Activated naive CD4-positive, alpha-beta T cell treated with anti-CD3 and anti-CD28 coated beads for 36 hours (primary cell): Measurements from ENCODE around the gene FUOM. TPM values are rescaled to one million over a fixed set of nuclear protein-coding genes. Genes with fewer than 3 reads are reported as not detected.

ENCODE experiments used
- CTCF ChIA-PET: fragments of 350-600 bp; sonication (Branson Sonifier 250); formaldehyde crosslinking; loops from one replicate; lab custom pipeline; 2021; ENCODE audit warnings: antibody characterized with exemption; lab: Charles Lee
- DNase-seq: peaks from one replicate; pipeline ENCODE4 v3.0.0-alpha.2; 2020
- H3K27ac Mint-ChIP-seq: one replicate; pipeline ENCODE4 v1.8.0; 2021; ENCODE audit warnings: mild to moderate bottlenecking, mixed read lengths
- H3K27me3 Mint-ChIP-seq: one replicate; pipeline ENCODE4 v1.8.0; 2021; ENCODE audit warnings: low read depth, mixed read lengths
- H3K36me3 Mint-ChIP-seq: one replicate; pipeline ENCODE4 v1.8.0; 2021; ENCODE audit warnings: low read depth, mixed read lengths
- H3K4me1 Mint-ChIP-seq: one replicate; pipeline ENCODE4 v1.8.0; 2021; ENCODE audit warnings: low read depth, mixed read lengths
- H3K4me3 Mint-ChIP-seq: one replicate; pipeline ENCODE4 v1.8.0; 2021; ENCODE audit warnings: mild to moderate bottlenecking, moderate library complexity, mixed read lengths
- H3K9me3 Mint-ChIP-seq: one replicate; pipeline ENCODE4 v1.8.0; 2021; ENCODE audit warnings: mixed read lengths
- intact Hi-C: fragments of 100-400 bp; cut with micrococcal nuclease; formaldehyde crosslinking; loops from one replicate; pipeline ENCODE4 v1.15.1; 2023
- total RNA-seq, 2 experiments: library from RNA; stranded (reverse); gene quantifications; one replicate each; pipeline ENCODE4 v1.2.3, GENCODE V29; 2021

The FUOM gene
- total RNA-seq, 2 experiments from 2014 or later = 29.9 to 34.9 TPM

GRCh38 chr10:133339708-133340380 is 18.0 kb downstream of the FUOM start:
- intact Hi-C loops = no loop called here
- CTCF ChIA-PET = interaction anchor here (0.7 kb wide), 1 partner anchor 23 kb away, joined by 3 read pairs; no protein-coding TSS in a partner anchor
- no peak overlapping the region for H3K27ac Mint-ChIP-seq
- H3K4me1 Mint-ChIP-seq = peaks cover 3% of the 10 kb centered on the region
- H3K36me3 Mint-ChIP-seq = no peaks in the 10 kb centered on the region
- DNase-seq = no peak
- H3K9me3 Mint-ChIP-seq = no peaks in the 10 kb centered on the region
- H3K27me3 Mint-ChIP-seq = peaks cover 14% of the 10 kb centered on the region
- H3K4me3 Mint-ChIP-seq = no peak overlapping the region

GRCh38 chr10:133338080-133339071 is 19.4 kb downstream of the FUOM start:
- Mint-ChIP-seq H3K36me3 (no peaks in the 10 kb centered on the region), H3K27me3 (peaks cover 14% of the 10 kb centered on the region), H3K9me3 (no peaks in the 10 kb centered on the region), H3K4me3 (no peak overlapping the region), H3K4me1 (peaks cover 5% of the 10 kb centered on the region), H3K27ac (no peak overlapping the region)
- CTCF ChIA-PET = no interaction called here
- intact Hi-C loops = no loop called here
- no peak for DNase-seq

- no peaks in the 10 kb centered on the region for H3K9me3 Mint-ChIP-seq
- H3K27ac Mint-ChIP-seq = no peak overlapping the region
- H3K4me1 Mint-ChIP-seq = peaks cover 5% of the 10 kb centered on the region
- no peaks in the 10 kb centered on the region for H3K36me3 Mint-ChIP-seq
- no peak overlapping the region for H3K4me3 Mint-ChIP-seq
- CTCF ChIA-PET = no interaction called here
- intact Hi-C loops = no loop called here
- peaks cover 15% of the 10 kb centered on the region for H3K27me3 Mint-ChIP-seq
- no peak for DNase-seq
These were observed 20.5 kb downstream of the FUOM start for GRCh38 chr10:133337370-133337725.

GRCh38 chr10:133336577-133337369 is 21.0 kb downstream of the FUOM start, which contains the start of gene CALY:
Gene CALY, minus strand, starts transcription at chr10:133336896. Its CDS starts 7,907 bp downstream, at chr10:133328989.
- CTCF ChIA-PET = no interaction called here
- intact Hi-C loops = no loop called here
- no peaks in the 10 kb centered on the region for H3K36me3 Mint-ChIP-seq
- no peak within 1 kb of the TSS for H3K27ac Mint-ChIP-seq
- peaks cover 5% of the 10 kb centered on the region for H3K4me1 Mint-ChIP-seq
- peaks cover 13% of the 10 kb centered on the region for H3K27me3 Mint-ChIP-seq
- peak; percentile 82 for DNase-seq
- H3K9me3 Mint-ChIP-seq = no peaks in the 10 kb centered on the region
- peak within 1 kb of the TSS; percentile 47 for H3K4me3 Mint-ChIP-seq

DNA sequence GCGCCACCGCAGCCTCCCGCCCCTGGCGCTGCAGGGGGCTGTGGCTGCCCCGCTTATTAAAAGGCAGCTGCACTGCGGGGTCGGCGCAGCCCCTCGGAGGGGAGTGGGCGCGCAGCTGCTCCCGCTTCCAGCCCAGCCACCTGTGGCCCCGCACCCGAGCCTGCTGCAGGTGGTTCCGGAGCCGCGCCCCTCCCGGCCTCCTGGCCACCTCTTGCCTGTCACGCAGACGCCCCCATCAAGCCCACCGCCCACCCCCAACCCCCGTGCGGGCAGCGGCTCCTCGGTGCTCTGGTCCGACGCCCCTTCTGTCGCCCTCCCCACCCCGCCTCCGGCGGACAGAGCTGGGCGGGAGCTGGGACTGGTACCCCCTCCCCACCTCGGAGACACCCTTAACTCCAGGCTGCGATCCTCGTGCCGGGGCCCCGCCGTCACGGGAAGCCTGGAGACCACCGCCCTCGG is 21.7 kb downstream of the FUOM start:
- intact Hi-C loops = no loop called here
- no peak overlapping the region for H3K27ac Mint-ChIP-seq
- CTCF ChIA-PET = no interaction called here

DNA sequence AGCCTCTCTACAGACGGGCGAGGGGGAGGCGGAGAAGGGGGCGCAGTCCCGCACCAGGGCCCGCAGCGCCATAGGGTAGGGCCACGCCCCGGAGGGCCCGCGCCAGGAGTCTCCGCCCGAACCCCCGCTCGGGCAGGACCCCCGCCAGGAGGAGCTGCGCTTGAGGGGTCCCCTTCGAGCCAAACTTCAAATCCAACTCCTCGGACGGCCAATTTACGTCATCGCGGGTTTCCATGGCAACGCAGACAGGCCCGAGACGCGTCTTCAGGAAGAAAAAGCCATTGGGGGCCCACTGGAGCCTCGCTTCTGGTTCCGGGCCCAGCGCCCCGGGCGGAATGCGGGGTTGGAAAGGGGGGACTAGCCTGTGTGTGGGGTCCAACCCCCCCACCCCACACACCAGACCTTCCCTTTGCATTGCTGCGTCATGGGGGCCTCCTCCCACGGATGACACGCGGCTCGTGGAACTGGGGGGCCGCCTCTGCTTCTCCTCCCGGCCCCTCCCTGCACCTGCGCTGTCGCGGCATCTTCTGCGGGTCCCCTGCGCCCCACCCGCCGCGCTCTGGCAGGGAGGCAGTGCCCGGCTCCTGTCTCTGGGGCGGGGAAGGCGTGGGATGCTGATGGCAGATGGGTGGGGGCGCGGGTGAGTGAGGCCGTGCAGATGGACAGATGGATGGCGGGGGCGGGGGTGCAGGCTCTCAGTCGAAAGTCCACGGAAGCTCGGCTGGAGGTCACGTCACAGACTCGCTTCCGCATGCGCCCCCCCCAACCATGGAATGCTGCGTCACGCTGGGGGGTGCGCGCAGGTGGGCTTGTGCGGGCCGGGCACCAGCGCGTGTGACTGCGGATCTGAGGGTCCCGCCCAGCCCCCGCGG is 22.3 kb downstream of the FUOM start:
- intact Hi-C loops = loop anchor here (2.0 kb wide), 1 partner anchor 53 kb away; no protein-coding TSS in a partner anchor
- CTCF ChIA-PET = interaction anchor here (0.8 kb wide), 1 partner anchor 29 kb away, joined by 4 read pairs; no protein-coding TSS in a partner anchor
- peak; percentile 84 for DNase-seq
- H3K4me1 Mint-ChIP-seq = peaks cover 5% of the 10 kb centered on the region
- peak overlapping the region; percentile 47 for H3K4me3 Mint-ChIP-seq
- no peak overlapping the region for H3K27ac Mint-ChIP-seq
- no peaks in the 10 kb centered on the region for H3K9me3 Mint-ChIP-seq
- H3K27me3 Mint-ChIP-seq = peaks cover 12% of the 10 kb centered on the region
- H3K36me3 Mint-ChIP-seq = no peaks in the 10 kb centered on the region

More for the DNA sequence above, 21.7 kb downstream of the FUOM start:
- Mint-ChIP-seq H3K4me1 (peaks cover 5% of the 10 kb centered on the region), H3K36me3 (no peaks in the 10 kb centered on the region), H3K9me3 (no peaks in the 10 kb centered on the region), H3K4me3 (no peak overlapping the region), H3K27me3 (peaks cover 12% of the 10 kb centered on the region)
- DNase-seq = no peak

- intact Hi-C loops = loop anchor here (2.0 kb wide), 1 partner anchor 54 kb away; no protein-coding TSS in a partner anchor
- Mint-ChIP-seq H3K27ac (no peak overlapping the region), H3K4me3 (peak overlapping the region; percentile 60), H3K4me1 (peaks cover 7% of the 10 kb centered on the region), H3K9me3 (no peaks in the 10 kb centered on the region), H3K36me3 (no peaks in the 10 kb centered on the region), H3K27me3 (peaks cover 12% of the 10 kb centered on the region)
- no peak for DNase-seq
- CTCF ChIA-PET = interaction anchor here (0.8 kb wide), 1 partner anchor 28 kb away, joined by 4 read pairs; no protein-coding TSS in a partner anchor
These were observed 23.1 kb downstream of the FUOM start for GRCh38 chr10:133334503-133335245.

DNA sequence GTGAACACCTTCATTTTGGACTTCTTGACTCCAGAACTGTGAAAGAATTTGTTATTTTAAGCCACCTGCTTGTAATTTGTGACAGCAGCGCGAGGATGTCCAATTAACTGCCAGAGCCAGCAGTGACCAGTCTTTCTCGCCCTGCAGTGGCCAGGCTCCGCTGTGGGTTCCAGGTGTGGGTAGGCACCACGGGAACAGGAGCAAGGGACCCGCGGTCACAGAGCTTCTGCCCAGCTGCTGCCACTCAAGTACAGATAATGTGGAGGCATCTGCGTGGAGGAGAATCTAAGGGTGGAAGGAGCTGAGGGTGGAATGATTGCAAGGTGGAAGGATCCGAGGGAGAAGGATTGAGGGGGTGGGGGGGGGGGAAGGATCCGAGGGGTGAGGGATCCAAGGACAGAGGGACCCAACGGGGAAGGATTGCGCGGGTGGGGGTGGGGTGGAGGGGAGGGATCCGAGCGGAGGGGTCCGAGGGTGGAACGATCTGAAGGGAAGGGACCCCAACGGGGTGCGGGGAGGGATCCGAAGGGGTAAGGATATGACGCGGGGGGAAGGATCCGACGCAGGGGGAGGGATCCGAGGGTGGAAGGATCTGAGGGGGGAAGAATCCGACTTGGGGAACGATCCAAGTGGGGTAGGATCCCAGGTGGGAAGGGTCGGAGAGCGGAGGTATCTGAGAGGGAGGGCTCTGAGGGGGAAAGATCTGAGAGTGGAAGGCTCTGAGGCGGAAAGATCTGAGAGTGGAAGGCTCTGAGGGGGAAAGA is 24.7 kb downstream of the FUOM start:
- CTCF ChIA-PET = no interaction called here
- H3K27me3 Mint-ChIP-seq = peaks cover 23% of the 10 kb centered on the region
- intact Hi-C loops = no loop called here
- no peak overlapping the region for H3K4me3 Mint-ChIP-seq
- H3K4me1 Mint-ChIP-seq = peaks cover 12% of the 10 kb centered on the region
- no peaks in the 10 kb centered on the region for H3K36me3 Mint-ChIP-seq
- no peak overlapping the region for H3K27ac Mint-ChIP-seq
- no peaks in the 10 kb centered on the region for H3K9me3 Mint-ChIP-seq
- DNase-seq = no peak

GRCh38 chr10:133329491-133330202 is 28.2 kb downstream of the FUOM start:
- no peak overlapping the region for H3K27ac Mint-ChIP-seq
- intact Hi-C loops = loop anchor here (1.0 to 5.0 kb wide), 5 partner anchors 43 to 280 kb away; partner anchors contain the start of gene ECHS1
- peak overlapping the region; percentile 24 for H3K4me3 Mint-ChIP-seq
- DNase-seq = peak; percentile 90
- peaks cover 42% of the 10 kb centered on the region for H3K27me3 Mint-ChIP-seq
- H3K9me3 Mint-ChIP-seq = no peaks in the 10 kb centered on the region
- peaks cover 14% of the 10 kb centered on the region for H3K4me1 Mint-ChIP-seq
- no peaks in the 10 kb centered on the region for H3K36me3 Mint-ChIP-seq
- CTCF ChIA-PET = interaction anchor here (0.6 to 2.1 kb wide), 42 partner anchors 9 to 476 kb away, joined by 3 to 16 read pairs (median 4); no protein-coding TSS in a partner anchor
